Endodermal cell (in vitro differentiated cells): ENCODE data around the gene CASZ1. TPM values are rescaled to one million over a fixed set of nuclear protein-coding genes. Genes with fewer than 3 reads are reported as not detected.

Source experiments
- DNase-seq: peaks from one replicate; pipeline ENCODE4 v3.0.0-alpha.2; 2017
- H3K27ac ChIP-seq: 2 replicates; pipeline ENCODE4 v1.5.1; 2013; ENCODE audit warnings: mild to moderate bottlenecking, low read depth, low read length, moderate library complexity
- H3K27me3 ChIP-seq: 2 replicates; pipeline ENCODE4 v1.6.1; 2013; ENCODE audit warnings: mild to moderate bottlenecking, low read length, moderate library complexity; ENCODE audit not compliant: insufficient read depth, control insufficient read depth, poor library complexity, severe bottlenecking
- H3K36me3 ChIP-seq: 2 replicates; pipeline ENCODE4 v1.7.0; 2013; ENCODE audit warnings: mild to moderate bottlenecking, low read length, moderate library complexity; ENCODE audit not compliant: control insufficient read depth, insufficient read depth
- H3K4me1 ChIP-seq: one replicate; pipeline ENCODE4 v1.7.0; 2013; ENCODE audit warnings: low read length; ENCODE audit not compliant: control insufficient read depth, insufficient read depth
- H3K4me3 ChIP-seq: 2 replicates; pipeline ENCODE4 v1.5.1; 2013; ENCODE audit warnings: mild to moderate bottlenecking, low read length, moderate library complexity
- H3K9ac ChIP-seq: 2 replicates; pipeline ENCODE4 v1.6.1; 2013; ENCODE audit warnings: mild to moderate bottlenecking, low read length, moderate library complexity; ENCODE audit not compliant: poor library complexity, severe bottlenecking; ENCODE audit errors: extremely low read depth
- H3K9me3 ChIP-seq: 2 replicates; pipeline ENCODE4 v1.6.1; 2013; ENCODE audit warnings: mild to moderate bottlenecking, low read length, moderate library complexity; ENCODE audit not compliant: control insufficient read depth
- H3K27ac Mint-ChIP-seq: 2 replicates; pipeline ENCODE4 v1.8.0; 2020; ENCODE audit warnings: mixed read lengths
- H3K27me3 Mint-ChIP-seq: 2 replicates; pipeline ENCODE4 v1.8.0; 2021; ENCODE audit warnings: mild to moderate bottlenecking, mixed read lengths; ENCODE audit not compliant: insufficient read depth
- H3K36me3 Mint-ChIP-seq: 2 replicates; pipeline ENCODE4 v1.8.0; 2020; ENCODE audit warnings: low read depth, mixed read lengths
- H3K4me1 Mint-ChIP-seq: 2 replicates; pipeline ENCODE4 v1.8.0; 2020; ENCODE audit warnings: mixed read lengths
- H3K4me3 Mint-ChIP-seq: 2 replicates; pipeline ENCODE4 v1.8.0; 2020; ENCODE audit warnings: mild to moderate bottlenecking, moderate library complexity, mixed read lengths
- H3K9me3 Mint-ChIP-seq: 2 replicates; pipeline ENCODE4 v1.8.0; 2020; ENCODE audit warnings: mild to moderate bottlenecking, mixed read lengths
- CTCF ChIP-seq: fragments of 200-600 bp; sonication (generic); conservative IDR thresholded peaks from 2 replicates; pipeline ENCODE4 v1.5.0; 2021; ENCODE audit warnings: antibody characterized with exemption, mild to moderate bottlenecking
- WGBS, 2 experiments: methylation state at CpG; one replicate each; pipeline versions ENCODE4 v1.1.5 to v1.1.7; 2013; ENCODE audit warnings: missing lambda C conversion rate in 2 of 2, mixed read lengths in 1 of 2; ENCODE audit not compliant: insufficient coverage in 1 of 2, insufficient read length in 1 of 2; 5-methylcytosine and 5-hydroxymethylcytosine counted together
- total RNA-seq, 2 donors: library from RNA; stranded (reverse); fragmentation: NEBNext Ultra II Directional in 1 of 2; extraction: Animal tissue kit (Norgen Biotek cat#: 25700) in 1 of 2; gene quantifications; 2 replicates in 1 of 2; 3 replicates in 1 of 2; pipeline ENCODE4 v1.2.1, GENCODE V29; 2021

Gene CASZ1
- total RNA-seq, 2 donors from 2014 or later = 3.5 to 5.9 TPM

- Histone ChIP-seq H3K9me3 (no peaks in the 10 kb centered on the region), H3K4me3 (peak overlapping the region; percentile 17), H3K4me1 (no peaks in the 10 kb centered on the region), H3K27me3 (peaks cover 26% of the 10 kb centered on the region), H3K27ac (no peak overlapping the region), H3K36me3 (no peaks in the 10 kb centered on the region), H3K9ac (no peak overlapping the region)
- peak; percentile 48 for TF ChIP-seq CTCF
- Mint-ChIP-seq H3K4me1 (no peaks in the 10 kb centered on the region), H3K9me3 (no peaks in the 10 kb centered on the region), H3K36me3 (no peaks in the 10 kb centered on the region), H3K27ac (no peak overlapping the region), H3K27me3 (peaks cover 11% of the 10 kb centered on the region), H3K4me3 (peak overlapping the region; percentile 39)
- 52 to 54% methylated on average over 13 to 29 of the region's 29 CpGs for WGBS, 2 experiments
- peak; percentile 70 for DNase-seq
Observed at GRCh38 chr1:10637834-10638558, 158.4 kb downstream of the CASZ1 start.

- WGBS, 2 experiments = 92 to 94% methylated on average over 3 to 9 of the region's 9 CpGs
- no peak overlapping the region for H3K27ac Mint-ChIP-seq
- no peaks in the 10 kb centered on the region for H3K9me3 Mint-ChIP-seq
- no peaks in the 10 kb centered on the region for H3K36me3 Mint-ChIP-seq
- no peak overlapping the region for H3K4me3 ChIP-seq
- no peak for DNase-seq
- TF ChIP-seq CTCF = no peak
- H3K4me1 Mint-ChIP-seq = peaks cover under 1% of the 10 kb centered on the region
- no peak overlapping the region for H3K4me3 Mint-ChIP-seq
- no peaks in the 10 kb centered on the region for H3K36me3 ChIP-seq
- H3K27me3 ChIP-seq = peaks cover 26% of the 10 kb centered on the region
- no peak overlapping the region for H3K9ac ChIP-seq
- no peaks in the 10 kb centered on the region for H3K4me1 ChIP-seq
- H3K9me3 ChIP-seq = no peaks in the 10 kb centered on the region
- peaks cover 11% of the 10 kb centered on the region for H3K27me3 Mint-ChIP-seq
- H3K27ac ChIP-seq = no peak overlapping the region
Observed at GRCh38 chr1:10637400-10637799, 159.0 kb downstream of the CASZ1 start.

GRCh38 chr1:10635992-10636391 lies 160.5 kb downstream of the CASZ1 start:
- Histone ChIP-seq H3K4me3 (no peak overlapping the region), H3K4me1 (no peaks in the 10 kb centered on the region), H3K9ac (no peak overlapping the region), H3K27me3 (peaks cover 26% of the 10 kb centered on the region), H3K27ac (no peak overlapping the region), H3K36me3 (no peaks in the 10 kb centered on the region), H3K9me3 (no peaks in the 10 kb centered on the region)
- no peaks in the 10 kb centered on the region for H3K9me3 Mint-ChIP-seq
- H3K36me3 Mint-ChIP-seq = no peaks in the 10 kb centered on the region
- peaks cover 10% of the 10 kb centered on the region for H3K4me1 Mint-ChIP-seq
- peaks cover 11% of the 10 kb centered on the region for H3K27me3 Mint-ChIP-seq
- no peak overlapping the region for H3K27ac Mint-ChIP-seq
- no peak for DNase-seq
- TF ChIP-seq CTCF = no peak
- 89 to 92% methylated on average over 14 to 18 of the region's 18 CpGs for WGBS, 2 experiments
- H3K4me3 Mint-ChIP-seq = no peak overlapping the region
